Erythroblast (primary cell): ENCODE data around the gene RBM4B.

Experiments used
- DNase-seq, 2 experiments: peaks; one replicate each; lab custom pipeline; 2025; lab: John Stamatoyannopoulos, UW
- GATA1 ChIP-seq: IDR thresholded peaks from 2 replicates; pipeline ENCODE4 v1.6.1; 2011; ENCODE audit warnings: low read depth, mild to moderate bottlenecking, control low read depth, low read length, moderate library complexity
- POLR2A ChIP-seq: IDR thresholded peaks from 2 replicates; pipeline ENCODE4 v1.6.1; 2011; ENCODE audit warnings: mild to moderate bottlenecking, low read length

RBM4B gene

DNA sequence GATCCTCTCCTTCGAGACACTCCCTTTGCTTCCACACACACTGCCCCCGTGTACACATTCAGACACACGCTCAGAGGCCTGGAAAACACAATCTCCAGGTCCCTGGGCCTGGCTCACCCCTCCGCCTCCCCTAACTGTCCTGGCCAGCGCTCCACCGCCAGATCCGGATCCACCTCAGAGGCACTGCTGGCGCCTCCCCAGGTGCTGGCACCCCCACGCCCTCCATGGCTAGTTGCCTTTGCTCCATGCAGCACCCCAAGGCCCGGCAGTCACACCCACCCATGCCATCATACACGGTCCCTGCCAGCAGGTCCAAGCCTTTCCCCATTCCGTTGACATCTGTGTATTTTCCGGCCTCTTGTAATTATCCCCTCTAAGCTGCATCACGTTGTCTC, 40.2 kb upstream of the RBM4B start:
- DNase-seq = no peak
- TF ChIP-seq GATA1 (no peak), POLR2A (no peak)

DNA sequence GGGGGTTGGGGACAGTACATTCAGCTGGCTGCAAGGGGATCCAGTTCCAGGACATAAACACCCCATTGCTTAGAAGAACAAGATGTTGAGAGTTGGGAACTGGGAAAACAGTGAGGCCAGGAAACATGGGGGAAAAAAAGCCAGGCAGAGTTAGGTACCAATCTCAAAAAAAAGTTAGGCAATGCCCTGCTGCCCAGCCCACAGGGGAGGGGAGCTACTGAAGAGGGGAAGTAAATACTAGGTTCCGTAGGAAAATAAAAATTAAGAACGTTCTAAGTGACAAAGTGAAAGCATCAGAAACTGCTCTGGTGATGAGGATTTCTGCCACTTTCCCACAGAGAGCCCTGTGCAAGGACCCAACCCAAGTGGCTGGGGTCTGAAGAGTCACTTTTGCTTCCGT, 39.3 kb upstream of the RBM4B start:
- DNase-seq = no peak
- TF ChIP-seq GATA1 (no peak), POLR2A (no peak)

DNA sequence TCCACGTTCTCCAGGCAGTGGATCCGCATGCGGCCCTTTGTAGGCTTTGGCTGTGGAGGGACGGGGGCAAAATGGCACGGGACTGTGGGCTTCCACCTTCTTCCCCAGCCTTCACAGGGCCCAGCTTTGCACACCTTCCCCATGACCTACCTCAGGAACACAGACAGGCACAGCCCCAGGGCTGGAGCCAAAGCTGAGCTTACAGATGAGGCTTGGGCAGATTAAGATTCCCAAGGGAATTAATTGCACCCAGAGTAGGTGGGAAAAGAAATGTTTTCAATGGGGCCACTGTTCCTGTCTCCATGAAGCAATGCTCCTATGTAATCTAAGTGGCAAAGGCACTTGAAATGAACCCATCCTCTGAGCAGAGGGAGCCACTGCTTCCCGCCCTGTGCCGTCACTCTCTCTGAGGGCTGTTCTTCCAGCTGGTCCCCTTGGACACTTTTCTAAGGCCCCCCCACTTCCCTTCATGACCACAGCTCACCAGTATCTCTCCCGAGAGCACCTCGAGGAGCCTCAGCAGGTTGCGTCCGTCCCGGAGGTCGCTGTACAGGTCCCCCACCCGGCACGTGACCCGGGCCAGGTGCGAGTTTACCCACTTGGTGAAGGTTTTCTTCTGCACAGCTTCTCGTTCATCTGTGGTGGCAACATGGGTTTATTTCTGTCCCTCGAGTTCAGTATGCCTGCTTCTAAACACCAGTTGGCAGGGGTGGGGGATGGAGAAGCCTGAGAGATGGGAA, 37.8 kb upstream of the RBM4B start:
- DNase-seq = no peak
- TF ChIP-seq GATA1 (no peak), POLR2A (no peak)

GRCh38 chr11:66713746-66714480, 36.2 kb upstream of the RBM4B start:
- no peak for TF ChIP-seq POLR2A
- no peak for TF ChIP-seq GATA1
- no peak for DNase-seq

- TF ChIP-seq POLR2A (no peak), GATA1 (no peak)
- DNase-seq = no peak
Observed at GRCh38 chr11:66710384-66710930, 32.8 kb upstream of the RBM4B start.

- no peak for DNase-seq
- TF ChIP-seq POLR2A = no peak
- no peak for TF ChIP-seq GATA1
Observed at GRCh38 chr11:66708701-66709100, 31.0 kb upstream of the RBM4B start.

GRCh38 chr11:66708094-66708493, 30.4 kb upstream of the RBM4B start:
- TF ChIP-seq POLR2A = no peak
- DNase-seq = no peak

- no peak for DNase-seq
Observed at GRCh38 chr11:66707486-66707885, 29.8 kb upstream of the RBM4B start.

DNA sequence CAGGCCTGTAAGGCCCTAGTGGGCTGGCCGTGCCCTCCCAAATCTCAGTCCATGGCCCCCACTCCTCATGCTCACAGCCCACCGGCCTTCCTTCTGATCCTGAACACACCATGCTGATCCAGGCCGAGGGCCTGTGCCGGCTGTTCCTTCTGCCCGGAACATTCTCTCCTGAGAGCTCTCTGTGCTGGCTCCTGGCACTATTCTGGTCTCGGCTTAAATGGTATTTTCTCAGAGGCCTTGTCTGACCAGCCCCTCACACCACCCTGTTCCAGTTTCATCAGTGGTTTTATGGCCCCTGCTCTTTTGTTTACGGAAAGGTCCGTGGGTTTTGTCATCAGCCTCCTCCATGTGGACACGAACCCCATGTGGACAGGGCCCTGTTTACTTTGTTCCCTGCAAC, 29.3 kb upstream of the RBM4B start:
- DNase-seq = no peak
- TF ChIP-seq GATA1 (no peak), POLR2A (no peak)

More at GRCh38 chr11:66707486-66707885, 29.8 kb upstream of the RBM4B start:
- no peak for TF ChIP-seq POLR2A
- TF ChIP-seq GATA1 = no peak

GRCh38 chr11:66705587-66706335, 28.1 kb upstream of the RBM4B start:
- no peak for DNase-seq

GRCh38 chr11:66704659-66705360, 27.1 kb upstream of the RBM4B start:
- DNase-seq = no peak
- TF ChIP-seq GATA1 (no peak), POLR2A (no peak)

More at GRCh38 chr11:66705587-66706335, 28.1 kb upstream of the RBM4B start:
- TF ChIP-seq GATA1 = no peak
- no peak for TF ChIP-seq POLR2A

GRCh38 chr11:66701432-66702240, 23.9 kb upstream of the RBM4B start:
- peak; percentile 90 to 92 for DNase-seq
- peak; percentile 28 for TF ChIP-seq POLR2A
- no peak for TF ChIP-seq GATA1

DNA sequence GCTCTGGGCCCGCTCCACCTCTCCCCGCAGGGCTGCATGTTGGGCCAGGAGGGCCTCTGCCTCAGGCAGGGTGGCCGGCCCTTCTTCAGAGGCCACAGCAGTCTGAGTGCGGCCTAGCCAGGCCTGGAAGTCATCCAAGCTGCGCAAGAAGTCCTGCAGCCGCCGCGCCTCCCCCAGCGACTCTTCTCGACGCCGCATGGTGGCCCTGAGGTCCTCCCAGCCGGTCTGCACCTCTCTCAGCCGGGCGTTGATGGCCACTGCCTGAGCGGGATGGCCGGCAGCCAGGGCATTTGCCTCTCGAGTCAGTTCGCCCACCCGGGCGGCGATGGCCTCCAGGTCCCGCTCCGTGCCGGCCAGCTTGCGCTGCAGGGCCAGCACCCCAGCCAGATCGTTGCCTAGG, 23.1 kb upstream of the RBM4B start:
- no peak for DNase-seq
- TF ChIP-seq POLR2A = no peak
- no peak for TF ChIP-seq GATA1
